ENCODE results near the gene MUC2. TPM values are rescaled to one million over a fixed set of nuclear protein-coding genes. Genes with fewer than 3 reads are reported as not detected.

The MUC2 gene
- total and polyA plus RNA-seq, 10 of the 15 experiments (the other 5 are each of a cell fraction or from before 2014, with no cell fraction given), result 0.23 TPM; not detected in 9

DNA sequence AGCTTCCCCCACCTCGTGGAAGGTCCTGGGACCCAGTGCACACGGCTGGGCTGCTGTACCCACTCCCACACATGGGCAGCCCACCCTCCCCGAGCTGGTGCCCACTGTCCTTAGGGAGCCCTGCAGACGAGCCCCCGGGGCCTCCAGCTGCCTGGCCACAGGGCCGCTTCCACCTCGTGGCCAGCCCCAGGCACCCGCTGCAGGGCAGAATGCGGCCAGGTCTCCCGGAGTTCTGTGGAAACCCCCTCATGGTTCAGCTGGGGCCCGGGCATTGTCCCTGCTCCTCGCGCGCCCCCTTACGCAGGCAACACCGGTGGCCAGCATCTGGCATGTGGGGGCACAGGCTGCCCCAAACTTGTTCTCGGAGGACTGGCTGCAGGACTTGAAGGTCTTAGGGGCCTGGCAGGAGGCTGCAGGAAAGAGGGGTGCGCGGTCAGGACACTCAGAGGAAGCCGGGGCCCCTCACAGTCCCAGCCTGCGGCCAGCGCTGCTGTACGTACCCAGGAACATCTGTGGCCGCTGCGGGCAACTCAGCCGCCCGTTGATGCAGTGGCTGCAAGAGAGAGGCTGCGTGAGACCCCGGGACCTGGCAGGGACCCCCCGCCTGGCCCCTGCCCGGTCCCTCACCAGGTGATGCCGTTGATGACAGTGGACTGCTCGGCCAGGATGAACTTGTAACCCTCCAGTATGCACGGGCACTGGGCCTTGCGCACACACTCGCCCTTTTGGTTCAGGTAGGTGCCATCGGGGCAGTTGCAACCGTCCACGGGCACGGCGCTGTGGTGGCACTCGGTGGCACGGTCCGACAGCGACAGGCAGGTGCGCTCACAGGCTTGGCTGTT is 47.8 kb upstream of the MUC2 start (continued):
- no peak for TF ChIP-seq IKZF1 (conservative IDR thresholded peaks at IDR 0.05)
- no peak for TF ChIP-seq ZNF384 (IDR thresholded peaks at IDR 0.05; ENCODE audit: borderline replicate concordance, low read depth, low read length)
- TF ChIP-seq SMC3 (IDR thresholded peaks at IDR 0.05; ENCODE audit: borderline replicate concordance, low read length), result no peak
- TF ChIP-seq, protein P1, sequence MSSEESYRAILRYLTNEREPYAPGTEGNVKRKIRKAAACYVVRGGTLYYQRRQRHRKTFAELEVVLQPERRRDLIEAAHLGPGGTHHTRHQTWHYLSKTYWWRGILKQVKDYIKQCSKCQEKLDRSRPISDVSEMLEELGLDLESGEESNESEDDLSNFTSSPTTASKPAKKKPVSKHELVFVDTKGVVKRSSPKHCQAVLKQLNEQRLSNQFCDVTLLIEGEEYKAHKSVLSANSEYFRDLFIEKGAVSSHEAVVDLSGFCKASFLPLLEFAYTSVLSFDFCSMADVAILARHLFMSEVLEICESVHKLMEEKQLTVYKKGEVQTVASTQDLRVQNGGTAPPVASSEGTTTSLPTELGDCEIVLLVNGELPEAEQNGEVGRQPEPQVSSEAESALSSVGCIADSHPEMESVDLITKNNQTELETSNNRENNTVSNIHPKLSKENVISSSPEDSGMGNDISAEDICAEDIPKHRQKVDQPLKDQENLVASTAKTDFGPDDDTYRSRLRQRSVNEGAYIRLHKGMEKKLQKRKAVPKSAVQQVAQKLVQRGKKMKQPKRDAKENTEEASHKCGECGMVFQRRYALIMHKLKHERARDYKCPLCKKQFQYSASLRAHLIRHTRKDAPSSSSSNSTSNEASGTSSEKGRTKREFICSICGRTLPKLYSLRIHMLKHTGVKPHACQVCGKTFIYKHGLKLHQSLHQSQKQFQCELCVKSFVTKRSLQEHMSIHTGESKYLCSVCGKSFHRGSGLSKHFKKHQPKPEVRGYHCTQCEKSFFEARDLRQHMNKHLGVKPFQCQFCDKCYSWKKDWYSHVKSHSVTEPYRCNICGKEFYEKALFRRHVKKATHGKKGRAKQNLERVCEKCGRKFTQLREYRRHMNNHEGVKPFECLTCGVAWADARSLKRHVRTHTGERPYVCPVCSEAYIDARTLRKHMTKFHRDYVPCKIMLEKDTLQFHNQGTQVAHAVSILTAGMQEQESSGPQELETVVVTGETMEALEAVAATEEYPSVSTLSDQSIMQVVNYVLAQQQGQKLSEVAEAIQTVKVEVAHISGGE (CRISPR knock-in tag; IDR thresholded peaks at IDR 0.05), result no peak
- TF ChIP-seq EED (IDR thresholded peaks at IDR 0.05; ENCODE audit: low read depth), result no peak
- no peak for TF ChIP-seq TAF1 (IDR thresholded peaks at IDR 0.05; ENCODE audit: borderline replicate concordance, low read depth, low read length)

DNA sequence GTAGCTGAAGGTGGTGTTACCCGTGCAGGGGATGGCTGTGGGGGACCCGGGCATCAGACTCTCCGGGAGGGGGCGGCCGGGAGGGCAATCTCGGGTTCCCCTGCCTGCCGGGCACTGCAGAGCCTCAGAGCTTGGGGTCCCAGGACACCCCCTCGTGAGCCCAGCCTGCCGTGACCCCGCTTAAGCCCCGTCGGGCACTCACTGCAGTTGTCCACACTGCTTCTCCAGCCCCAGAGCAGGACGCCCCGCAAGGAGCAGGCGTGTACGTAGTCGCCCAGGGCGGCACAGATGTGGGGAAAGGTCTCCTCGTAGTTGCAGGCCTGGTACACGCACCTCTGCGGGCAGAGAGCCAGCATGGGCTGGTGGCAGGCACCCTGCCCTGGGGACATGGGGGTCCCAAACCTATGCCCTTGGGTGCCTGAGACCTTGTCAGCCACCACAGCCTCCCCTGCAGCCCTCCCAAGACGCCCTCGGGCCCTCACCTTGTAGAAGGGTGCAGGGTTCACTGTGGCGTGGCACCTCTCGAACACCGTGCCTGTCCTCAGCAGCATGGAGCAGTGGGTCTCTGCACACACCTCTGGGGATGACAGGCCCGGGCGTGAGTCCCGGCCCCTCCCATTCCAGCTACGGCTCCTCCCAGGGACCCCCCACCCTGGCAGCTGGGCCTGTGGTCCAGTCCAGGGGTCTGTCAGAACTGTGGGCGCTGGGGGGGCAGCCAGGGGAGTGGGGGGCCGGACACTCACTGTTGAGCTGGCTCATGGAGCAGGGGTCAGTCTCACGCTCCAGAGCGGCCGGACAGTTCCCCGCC is 47.0 kb upstream of the MUC2 start:
- ChIA-PET SMC1A (ENCODE audit: uncharacterized antibody, unreplicated experiment) (no interaction called here), RAD21 (ENCODE audit: unreplicated experiment) (no interaction called here)
- 60% methylated on average over 35 of the region's 36 CpGs for WGBS (ENCODE audit: insufficient coverage, insufficient replicate concordance, low lambda C conversion rate, missing lambda C conversion rate)
- TF ChIP-seq, protein P2, sequence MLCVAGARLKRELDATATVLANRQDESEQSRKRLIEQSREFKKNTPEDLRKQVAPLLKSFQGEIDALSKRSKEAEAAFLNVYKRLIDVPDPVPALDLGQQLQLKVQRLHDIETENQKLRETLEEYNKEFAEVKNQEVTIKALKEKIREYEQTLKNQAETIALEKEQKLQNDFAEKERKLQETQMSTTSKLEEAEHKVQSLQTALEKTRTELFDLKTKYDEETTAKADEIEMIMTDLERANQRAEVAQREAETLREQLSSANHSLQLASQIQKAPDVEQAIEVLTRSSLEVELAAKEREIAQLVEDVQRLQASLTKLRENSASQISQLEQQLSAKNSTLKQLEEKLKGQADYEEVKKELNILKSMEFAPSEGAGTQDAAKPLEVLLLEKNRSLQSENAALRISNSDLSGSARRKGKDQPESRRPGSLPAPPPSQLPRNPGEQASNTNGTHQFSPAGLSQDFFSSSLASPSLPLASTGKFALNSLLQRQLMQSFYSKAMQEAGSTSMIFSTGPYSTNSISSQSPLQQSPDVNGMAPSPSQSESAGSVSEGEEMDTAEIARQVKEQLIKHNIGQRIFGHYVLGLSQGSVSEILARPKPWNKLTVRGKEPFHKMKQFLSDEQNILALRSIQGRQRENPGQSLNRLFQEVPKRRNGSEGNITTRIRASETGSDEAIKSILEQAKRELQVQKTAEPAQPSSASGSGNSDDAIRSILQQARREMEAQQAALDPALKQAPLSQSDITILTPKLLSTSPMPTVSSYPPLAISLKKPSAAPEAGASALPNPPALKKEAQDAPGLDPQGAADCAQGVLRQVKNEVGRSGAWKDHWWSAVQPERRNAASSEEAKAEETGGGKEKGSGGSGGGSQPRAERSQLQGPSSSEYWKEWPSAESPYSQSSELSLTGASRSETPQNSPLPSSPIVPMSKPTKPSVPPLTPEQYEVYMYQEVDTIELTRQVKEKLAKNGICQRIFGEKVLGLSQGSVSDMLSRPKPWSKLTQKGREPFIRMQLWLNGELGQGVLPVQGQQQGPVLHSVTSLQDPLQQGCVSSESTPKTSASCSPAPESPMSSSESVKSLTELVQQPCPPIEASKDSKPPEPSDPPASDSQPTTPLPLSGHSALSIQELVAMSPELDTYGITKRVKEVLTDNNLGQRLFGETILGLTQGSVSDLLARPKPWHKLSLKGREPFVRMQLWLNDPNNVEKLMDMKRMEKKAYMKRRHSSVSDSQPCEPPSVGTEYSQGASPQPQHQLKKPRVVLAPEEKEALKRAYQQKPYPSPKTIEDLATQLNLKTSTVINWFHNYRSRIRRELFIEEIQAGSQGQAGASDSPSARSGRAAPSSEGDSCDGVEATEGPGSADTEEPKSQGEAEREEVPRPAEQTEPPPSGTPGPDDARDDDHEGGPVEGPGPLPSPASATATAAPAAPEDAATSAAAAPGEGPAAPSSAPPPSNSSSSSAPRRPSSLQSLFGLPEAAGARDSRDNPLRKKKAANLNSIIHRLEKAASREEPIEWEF (IDR thresholded peaks at IDR 0.05; ENCODE audit: insufficient replicate concordance, low read depth, low read length), result no peak
- no peak for TF ChIP-seq RELA (IDR thresholded peaks at IDR 0.05; ENCODE audit: borderline replicate concordance, partially characterized antibody)
- no peak for TF ChIP-seq TBL1XR1 (IDR thresholded peaks at IDR 0.05; ENCODE audit: low read depth, low read length)
- TF ChIP-seq RFX5 (IDR thresholded peaks at IDR 0.05; ENCODE audit: low read depth, low read length), result no peak
- TF ChIP-seq KLF5 (IDR thresholded peaks at IDR 0.05; ENCODE audit: partially characterized antibody), result no peak
- no peak for TF ChIP-seq PAX5 (IDR thresholded peaks at IDR 0.05; ENCODE audit: borderline replicate concordance, low read depth, low read length)

More for the DNA sequence above, 47.0 kb upstream of the MUC2 start:
- POLR2A ChIA-PET, result no interaction called here
- no peaks in the 10 kb centered on the region for H3K27me3 ChIP-seq (replicated peaks in 1 of 2; ENCODE audit: control insufficient read depth in 2 of 2, insufficient read depth in 2 of 2, low read length in 1 of 2)
- intact Hi-C loops (cut with micrococcal nuclease; ENCODE audit: unreplicated experiment) (no loop called here), in situ Hi-C loops (cut with MboI) (no loop called here)
- H3K79me2 ChIP-seq (ENCODE audit: control insufficient read depth, insufficient read depth, low read length), result no peaks in the 10 kb centered on the region
- no peak overlapping the region for H2AFZ ChIP-seq (ENCODE audit: control insufficient read depth, low read depth, low read length)
- no peak for FAIRE-seq
- no peak overlapping the region for H3K4me2 ChIP-seq (ENCODE audit: control insufficient read depth, insufficient read depth)
- CTCF ChIA-PET, result no interaction called here
- no peak overlapping the region for H3K9ac ChIP-seq (ENCODE audit: control insufficient read depth, insufficient read depth, low read length)
- no peak for DNase-seq (ENCODE audit: low read depth, low spot score)
- H3K9me3 ChIP-seq (replicated peaks; ENCODE audit: control insufficient read depth, insufficient read depth, low read length), result no peaks in the 10 kb centered on the region
- no TSS peak for BruUV-seq (replicated peaks)
- no peak for ATAC-seq
- no peak overlapping the region for H3K4me3 ChIP-seq
- H4K20me1 ChIP-seq (ENCODE audit: control insufficient read depth, insufficient read depth), result no peaks in the 10 kb centered on the region
- no peak overlapping the region for H3K27ac ChIP-seq (ENCODE audit: control insufficient read depth, insufficient read depth)
- no peaks in the 10 kb centered on the region for H3K36me3 ChIP-seq (ENCODE audit: control insufficient read depth in 2 of 2, insufficient read depth in 2 of 2, low read length in 1 of 2)
- no peaks in the 10 kb centered on the region for H3K4me1 ChIP-seq (ENCODE audit: control insufficient read depth, insufficient read depth, low read length)
